HepG2 (cell line): ENCODE measurements around the gene IL6ST. TPM values are rescaled to one million over a fixed set of nuclear protein-coding genes. Genes with fewer than 3 reads are reported as not detected.

ENCODE experiments used
- CEBPB ChIP-seq: IDR thresholded peaks from 2 replicates; pipeline ENCODE4 v1.6.1; 2011; ENCODE audit warnings: low read depth, low read length, improper control_type of control experiment, borderline replicate concordance
- HDAC1 ChIP-seq: sonication (generic); formaldehyde crosslinking; IDR thresholded peaks from 2 replicates; pipeline ENCODE4 v1.5.1; 2020; ENCODE audit warnings: mild to moderate bottlenecking, missing genetic modification reagents
- HOXA9 ChIP-seq: sonication (generic); formaldehyde crosslinking; IDR thresholded peaks from 2 replicates; pipeline ENCODE4 v1.8.1; 2022; ENCODE audit warnings: missing genetic modification reagents, mild to moderate bottlenecking, moderate library complexity, borderline replicate concordance
- IKZF4 ChIP-seq: sonication (generic); formaldehyde crosslinking; IDR thresholded peaks from 2 replicates; pipeline ENCODE4 v1.5.1; 2020; ENCODE audit warnings: borderline replicate concordance, mild to moderate bottlenecking, low read depth, missing genetic modification reagents; ENCODE audit errors: not compliant biosample characterization
- MEF2D ChIP-seq: sonication (generic); formaldehyde crosslinking; IDR thresholded peaks from 2 replicates; pipeline ENCODE4 v1.5.1; 2020; ENCODE audit warnings: mild to moderate bottlenecking, missing genetic modification reagents
- MIER2 ChIP-seq: IDR thresholded peaks from 2 replicates; pipeline ENCODE4 v1.6.1; 2016; ENCODE audit warnings: missing biosample characterization, missing genetic modification reagents
- NKX3-1 ChIP-seq: sonication (generic); formaldehyde crosslinking; IDR thresholded peaks from 2 replicates; pipeline ENCODE4 v1.5.0; 2020; ENCODE audit warnings: missing genetic modification reagents
- RNF2 ChIP-seq: fragments of 450-650 bp; conservative IDR thresholded peaks from 2 replicates; pipeline ENCODE4 v1.6.1; 2016; ENCODE audit warnings: low read depth
- SYNCRIP ChIP-seq: fragments of 200-400 bp; formaldehyde crosslinking; IDR thresholded peaks from 2 replicates; pipeline ENCODE4 v1.6.1; 2018; ENCODE audit warnings: mild to moderate bottlenecking, low read depth, low read length; ENCODE audit not compliant: insufficient read depth
- ZFAT ChIP-seq: sonication (generic); formaldehyde crosslinking; conservative IDR thresholded peaks from 2 replicates; pipeline ENCODE4 v1.8.1; 2023; ENCODE audit warnings: missing genetic modification reagents, inconsistent platforms
- ZNF143 ChIP-seq: sonication (generic); formaldehyde crosslinking; IDR thresholded peaks from 2 replicates; pipeline ENCODE4 v1.4.0; 2020; ENCODE audit warnings: missing genetic modification reagents
- ZNF430 ChIP-seq: sonication (generic); formaldehyde crosslinking; IDR thresholded peaks from 2 replicates; pipeline ENCODE4 v1.9.0; 2021; ENCODE audit warnings: mild to moderate bottlenecking, missing genetic modification reagents
- ZNF615 ChIP-seq: sonication (generic); formaldehyde crosslinking; IDR thresholded peaks from 2 replicates; pipeline ENCODE4 v1.5.0; 2020; ENCODE audit warnings: mild to moderate bottlenecking, missing genetic modification reagents, borderline replicate concordance
- ZNF749 ChIP-seq: sonication (generic); formaldehyde crosslinking; IDR thresholded peaks from 2 replicates; pipeline ENCODE4 v1.8.0; 2022; ENCODE audit warnings: mild to moderate bottlenecking, missing genetic modification reagents, moderate library complexity, borderline replicate concordance
- ZNF891 ChIP-seq: sonication (generic); formaldehyde crosslinking; IDR thresholded peaks from 2 replicates; pipeline ENCODE4 v1.5.0; 2020; ENCODE audit warnings: mild to moderate bottlenecking, missing genetic modification reagents
- polyA plus RNA-seq, 8 experiments: library from polyadenylated mRNA; depleted of rRNA in 3 of 8; stranded (reverse) in 7 of 8; unstranded in 1 of 8; fragments of >200 nt; fragmentation: Illumina TruSeq in 4 of 8; extraction: Trizol in 4 of 8; gene quantifications; 2 replicates each; pipeline versions ENCODE4 v1.2.1 to v1.2.3, GENCODE V29; 2011 to 2016; ENCODE audit warnings: low read depth in 4 of 8, missing spikeins in 1 of 8, mixed read lengths in 1 of 8; ENCODE audit not compliant: insufficient read depth in 1 of 8
- total RNA-seq, 5 experiments: library from RNA; depleted of rRNA; stranded (reverse); fragments of >200 nt; fragmentation: Illumina TruSeq; extraction: Trizol; gene quantifications; 2 replicates each; pipeline ENCODE4 v1.2.3, GENCODE V29; 2016; ENCODE audit warnings: low read depth in 1 of 5
- TF ChIP-seq, protein P1 (sequence below): IDR thresholded peaks from 2 replicates; pipeline ENCODE4 v1.6.1; 2016; ENCODE audit warnings: missing biosample characterization, missing genetic modification reagents, low read depth
- TF ChIP-seq, protein P2 (sequence below): sonication (generic); formaldehyde crosslinking; IDR thresholded peaks from 2 replicates; pipeline ENCODE4 v1.8.0; 2022; ENCODE audit warnings: missing genetic modification reagents, low read depth, mild to moderate bottlenecking, borderline replicate concordance
- TF ChIP-seq, protein P3 (sequence below): sonication (generic); formaldehyde crosslinking; IDR thresholded peaks from 2 replicates; pipeline ENCODE4 v1.4.0; 2020; ENCODE audit warnings: low read depth, mild to moderate bottlenecking, missing genetic modification reagents
- TF ChIP-seq, protein P4 (sequence below): sonication (generic); formaldehyde crosslinking; IDR thresholded peaks from 2 replicates; pipeline ENCODE4 v1.8.0; 2022; ENCODE audit warnings: mild to moderate bottlenecking, missing genetic modification reagents; ENCODE audit not compliant: insufficient replicate concordance

IL6ST gene
- total and polyA plus RNA-seq, 2 of the 13 experiments (the other 11 are each of a cell fraction or from before 2014, with no cell fraction given) = 66.6 to 166 TPM

DNA sequence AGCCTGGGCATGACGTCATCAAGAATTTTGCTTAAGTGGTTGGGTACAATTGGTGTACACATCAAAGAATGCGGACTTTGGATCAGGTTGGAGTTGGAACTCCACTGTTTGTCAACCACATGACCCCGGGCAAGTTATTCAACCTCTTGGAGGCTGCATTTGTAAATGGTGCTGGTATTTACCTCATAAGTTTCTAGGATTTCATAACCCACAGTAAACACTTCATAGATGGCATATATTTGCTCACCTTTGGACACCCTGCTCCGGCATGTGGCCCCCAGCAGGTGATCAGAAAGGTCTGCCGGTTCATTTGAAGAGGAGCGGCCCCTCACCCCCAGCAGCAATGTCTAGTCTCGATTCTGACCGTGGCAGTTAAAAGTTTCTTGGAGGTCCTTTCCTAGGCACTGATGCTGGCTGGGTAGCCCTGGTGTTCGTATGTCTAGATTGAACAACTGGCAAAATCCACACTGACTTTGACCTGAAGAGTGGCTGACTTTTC, 60.6 kb downstream of the IL6ST start (continued):
- TF ChIP-seq HOXA9 (CRISPR knock-in tag) = 0 out of 2 replicates have a peak, but pooled peaks have one; percentile 50
- peak; percentile 66 for TF ChIP-seq ZNF143 (CRISPR knock-in tag)
- peak; percentile 98 for TF ChIP-seq MEF2D (CRISPR knock-in tag)
- TF ChIP-seq RNF2 = peak; percentile 44; the same call in 1 of the 2 replicates
- TF ChIP-seq, protein P1, sequence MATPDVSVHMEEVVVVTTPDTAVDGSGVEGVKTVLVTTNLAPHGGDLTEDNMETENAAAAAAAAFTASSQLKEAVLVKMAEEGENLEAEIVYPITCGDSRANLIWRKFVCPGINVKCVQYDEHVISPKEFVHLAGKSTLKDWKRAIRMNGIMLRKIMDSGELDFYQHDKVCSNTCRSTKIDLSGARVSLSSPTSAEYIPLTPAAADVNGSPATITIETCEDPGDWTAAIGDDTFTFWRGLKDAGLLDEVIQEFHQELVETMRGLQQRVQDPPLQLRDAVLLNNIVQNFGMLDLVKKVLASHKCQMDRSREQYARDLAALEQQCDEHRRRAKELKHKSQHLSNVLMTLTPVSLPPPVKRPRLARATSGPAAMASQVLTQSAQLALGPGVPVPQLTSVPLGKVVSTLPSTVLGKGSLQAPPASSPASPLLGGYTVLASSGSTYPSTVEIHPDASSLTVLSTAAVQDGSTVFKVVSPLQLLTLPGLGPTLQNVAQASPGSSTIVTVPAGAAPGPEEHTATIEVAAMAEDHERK (CRISPR knock-in tag) = no peak
- TF ChIP-seq NKX3-1 (CRISPR knock-in tag) = peak; percentile 88
- TF ChIP-seq CEBPB = peak; percentile 93
- TF ChIP-seq, protein P2, sequence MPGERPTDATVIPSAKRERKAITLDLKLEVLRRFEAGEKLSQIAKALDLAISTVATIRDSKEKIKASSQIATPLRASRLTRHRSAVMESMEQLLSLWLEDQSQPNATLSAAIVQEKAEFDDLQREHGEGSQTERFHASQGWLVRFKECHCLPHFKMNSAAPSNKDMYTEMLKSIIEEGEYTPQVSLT (CRISPR knock-in tag) = no peak
- no peak for TF ChIP-seq ZNF749 (CRISPR knock-in tag)
- no peak for TF ChIP-seq ZNF891 (CRISPR knock-in tag)
- TF ChIP-seq HDAC1 (CRISPR knock-in tag) = peak; percentile 97
- TF ChIP-seq, protein P3, sequence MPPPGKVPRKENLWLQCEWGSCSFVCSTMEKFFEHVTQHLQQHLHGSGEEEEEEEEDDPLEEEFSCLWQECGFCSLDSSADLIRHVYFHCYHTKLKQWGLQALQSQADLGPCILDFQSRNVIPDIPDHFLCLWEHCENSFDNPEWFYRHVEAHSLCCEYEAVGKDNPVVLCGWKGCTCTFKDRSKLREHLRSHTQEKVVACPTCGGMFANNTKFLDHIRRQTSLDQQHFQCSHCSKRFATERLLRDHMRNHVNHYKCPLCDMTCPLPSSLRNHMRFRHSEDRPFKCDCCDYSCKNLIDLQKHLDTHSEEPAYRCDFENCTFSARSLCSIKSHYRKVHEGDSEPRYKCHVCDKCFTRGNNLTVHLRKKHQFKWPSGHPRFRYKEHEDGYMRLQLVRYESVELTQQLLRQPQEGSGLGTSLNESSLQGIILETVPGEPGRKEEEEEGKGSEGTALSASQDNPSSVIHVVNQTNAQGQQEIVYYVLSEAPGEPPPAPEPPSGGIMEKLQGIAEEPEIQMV (CRISPR knock-in tag) = no peak
- TF ChIP-seq SYNCRIP = no peak
- TF ChIP-seq ZNF430 = peak; percentile 89; the same call in 1 of the 2 replicates
- TF ChIP-seq IKZF4 (CRISPR knock-in tag) = no peak
- no peak for TF ChIP-seq ZFAT (CRISPR knock-in tag)
- TF ChIP-seq, protein P4, sequence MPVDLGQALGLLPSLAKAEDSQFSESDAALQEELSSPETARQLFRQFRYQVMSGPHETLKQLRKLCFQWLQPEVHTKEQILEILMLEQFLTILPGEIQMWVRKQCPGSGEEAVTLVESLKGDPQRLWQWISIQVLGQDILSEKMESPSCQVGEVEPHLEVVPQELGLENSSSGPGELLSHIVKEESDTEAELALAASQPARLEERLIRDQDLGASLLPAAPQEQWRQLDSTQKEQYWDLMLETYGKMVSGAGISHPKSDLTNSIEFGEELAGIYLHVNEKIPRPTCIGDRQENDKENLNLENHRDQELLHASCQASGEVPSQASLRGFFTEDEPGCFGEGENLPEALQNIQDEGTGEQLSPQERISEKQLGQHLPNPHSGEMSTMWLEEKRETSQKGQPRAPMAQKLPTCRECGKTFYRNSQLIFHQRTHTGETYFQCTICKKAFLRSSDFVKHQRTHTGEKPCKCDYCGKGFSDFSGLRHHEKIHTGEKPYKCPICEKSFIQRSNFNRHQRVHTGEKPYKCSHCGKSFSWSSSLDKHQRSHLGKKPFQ = peak; percentile 57
- peak; percentile 30; the same call in 1 of the 2 replicates for TF ChIP-seq ZNF615 (CRISPR knock-in tag)
- TF ChIP-seq MIER2 (CRISPR knock-in tag) = peak; percentile 73
